Vagina (tissue), 2 donors: Measurements from ENCODE around the gene TMEM163.

ENCODE experiments used
- CTCF ChIP-seq, 3 experiments: fragments of 450-650 bp in 2 of 3; fragments of 200-600 bp in 1 of 3; sonication (generic) in 1 of 3; IDR thresholded peaks; one replicate each; pipeline ENCODE4 v1.5.1; 2017 to 2019; ENCODE audit warnings: antibody characterized with exemption in 3 of 3, mild to moderate bottlenecking in 2 of 3, moderate library complexity in 2 of 3
- POLR2A ChIP-seq, 2 donors: fragments of 450-650 bp; IDR thresholded peaks; one replicate each; pipeline ENCODE4 v1.6.1; 2017; ENCODE audit warnings: antibody characterized with exemption in 2 of 2, mild to moderate bottlenecking in 2 of 2, moderate library complexity in 2 of 2

DNA sequence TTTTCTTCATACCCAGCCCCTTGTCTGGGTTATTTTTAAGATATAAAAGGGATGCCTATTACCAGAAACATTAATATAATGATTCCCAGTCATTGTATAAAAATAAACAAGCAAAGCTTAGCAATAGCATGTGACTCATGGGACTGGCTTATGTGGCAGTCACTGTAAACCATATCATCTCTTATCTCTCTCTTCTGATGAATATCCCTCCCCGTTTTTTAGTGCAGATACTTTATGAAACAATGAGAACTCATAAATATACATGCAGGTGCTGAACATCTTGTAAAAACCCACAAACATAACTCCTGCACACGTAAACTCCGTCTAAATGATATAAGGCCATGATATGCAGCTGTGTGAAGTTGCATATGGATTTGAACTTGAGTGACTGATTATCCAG is 310.0 kb downstream of the TMEM163 start:
- no peak for TF ChIP-seq POLR2A (IDR thresholded peaks at IDR 0.05)
- no peak for TF ChIP-seq CTCF (IDR thresholded peaks at IDR 0.05)
